HepG2 (cell line): ENCODE measurements around the gene HOXD8. TPM values are rescaled to one million over a fixed set of nuclear protein-coding genes. Genes with fewer than 3 reads are reported as not detected.
A peak's percentile ranks its signal among the peaks of the same experiment; 100 is the strongest.

Experiments
- ATAC-seq: fragments of 200-7000 bp; cut with Tn5 transposase; 3 replicates; pipeline ENCODE4 v1.9.1; 2020; ENCODE audit warnings: mild to moderate bottlenecking, moderate library complexity
- BruUV-seq: library from RNA; stranded (reverse); fragments of 400-500 nt; replicated peaks from 2 replicates; lab custom pipeline; 2021; lab: Mats Ljungman, UMichigan
- CTCF ChIA-PET: fragments of 300-600 bp; formaldehyde crosslinking; extraction: SDS; loops from one replicate; lab custom pipeline; 2021; ENCODE audit warnings: low total read pairs, inconsistent platforms, low intra/inter-chr PET ratio; lab: Yijun Ruan, JAX
- POLR2A ChIA-PET: fragments of 350-600 bp; sonication (Branson Sonifier 250); formaldehyde crosslinking; loops from one replicate; lab custom pipeline; 2020; ENCODE audit warnings: antibody characterized with exemption, inconsistent platforms; lab: Yijun Ruan, JAX
- DNase-seq: peaks from one replicate; pipeline ENCODE4 v3.0.0-alpha.2; 2015; ENCODE audit warnings: low spot score
- FAIRE-seq: peaks from 3 replicates; lab custom pipeline; 2011; peaks lifted over from hg19 to GRCh38; lab: Jason Lieb, UNC
- H2AFZ ChIP-seq: one replicate; pipeline ENCODE4 v1.6.1; 2011; ENCODE audit warnings: low read length, inconsistent platforms
- H3K27ac ChIP-seq: fragments of 300-600 bp; 3 replicates; pipeline ENCODE4 v1.8.0; 2011; ENCODE audit warnings: mixed run types, mild to moderate bottlenecking, mixed read lengths, low read length, inconsistent platforms; ENCODE audit not compliant: insufficient read depth; ENCODE audit errors: extremely low read length
- H3K27me3 ChIP-seq, 2 experiments: fragments of 200-600 bp in 1 of 2; 2 replicates in 1 of 2; 3 replicates in 1 of 2; pipeline versions ENCODE4 v1.6.0 to v1.8.0; 2011; ENCODE audit warnings: low read length in 2 of 2, mild to moderate bottlenecking in 2 of 2, moderate library complexity in 2 of 2, inconsistent platforms in 1 of 2; ENCODE audit not compliant: insufficient read depth in 2 of 2, control insufficient read depth in 1 of 2
- H3K36me3 ChIP-seq, 2 experiments: fragments of 200-600 bp in 1 of 2; replicated peaks in 1 of 2; 2 replicates in 1 of 2; 3 replicates in 1 of 2; pipeline versions ENCODE4 v1.5.1 to v1.8.0; 2011; ENCODE audit warnings: low read length in 2 of 2, inconsistent platforms in 1 of 2; ENCODE audit not compliant: insufficient read depth in 2 of 2, control insufficient read depth in 1 of 2
- H3K4me1 ChIP-seq: 2 replicates; pipeline ENCODE4 v1.5.1; 2012; ENCODE audit warnings: low read length, inconsistent platforms; ENCODE audit not compliant: insufficient read depth
- H3K4me2 ChIP-seq: 2 replicates; pipeline ENCODE4 v1.6.0; 2011; ENCODE audit warnings: low read depth, low read length, inconsistent platforms
- H3K4me3 ChIP-seq, 3 experiments: fragments of 200-600 bp in 1 of 3; sonication (generic), shearing (Covaris generic) in 1 of 3; replicated peaks in 1 of 3; 2 replicates each; pipeline ENCODE4 v1.5.1; 2011 to 2016; ENCODE audit warnings: low read length in 3 of 3, inconsistent platforms in 2 of 3, low read depth in 2 of 3, mild to moderate bottlenecking in 2 of 3, control low read depth in 1 of 3, mixed read lengths in 1 of 3; ENCODE audit not compliant: insufficient read depth in 1 of 3
- H3K79me2 ChIP-seq: one replicate; pipeline ENCODE4 v1.6.1; 2011; ENCODE audit warnings: low read length, inconsistent platforms; ENCODE audit not compliant: insufficient read depth
- H3K9ac ChIP-seq: 2 replicates; pipeline ENCODE4 v1.6.0; 2011; ENCODE audit warnings: mild to moderate bottlenecking, low read depth, low read length, inconsistent platforms; ENCODE audit not compliant: insufficient read depth
- H3K9me3 ChIP-seq: 2 replicates; pipeline ENCODE4 v1.5.1; 2012; ENCODE audit warnings: mild to moderate bottlenecking, low read length
- H4K20me1 ChIP-seq: 2 replicates; pipeline ENCODE4 v1.6.0; 2011; ENCODE audit warnings: inconsistent platforms, mild to moderate bottlenecking, low read length, moderate library complexity; ENCODE audit not compliant: insufficient read depth
- CTCF ChIP-seq: sonication (generic); formaldehyde crosslinking; IDR thresholded peaks from 2 replicates; pipeline ENCODE4 v1.5.0; 2020; ENCODE audit warnings: mild to moderate bottlenecking, missing genetic modification reagents, moderate library complexity
- KIAA2018 ChIP-seq: sonication (generic); formaldehyde crosslinking; IDR thresholded peaks from 2 replicates; pipeline ENCODE4 v1.5.0; 2020; ENCODE audit warnings: mild to moderate bottlenecking, missing genetic modification reagents, borderline replicate concordance
- NR3C1 ChIP-seq: sonication (generic); formaldehyde crosslinking; IDR thresholded peaks from 2 replicates; pipeline ENCODE4 v1.4.0; 2020; ENCODE audit warnings: missing genetic modification reagents
- PLRG1 ChIP-seq: fragments of 450-650 bp; conservative IDR thresholded peaks from 2 replicates; pipeline ENCODE4 v1.6.1; 2016
- XRCC5 ChIP-seq: fragments of 200-400 bp; formaldehyde crosslinking; optimal IDR thresholded peaks from 2 replicates; pipeline ENCODE3; 2017; ENCODE audit warnings: mild to moderate bottlenecking, low read length
- ZBTB20 ChIP-seq: sonication (generic); formaldehyde crosslinking; IDR thresholded peaks from 2 replicates; pipeline ENCODE4 v1.8.1; 2023; ENCODE audit warnings: missing genetic modification reagents, low read depth, mild to moderate bottlenecking, borderline replicate concordance
- ZNF30 ChIP-seq: sonication (generic); formaldehyde crosslinking; IDR thresholded peaks from 2 replicates; pipeline ENCODE4 v1.5.0; 2020; ENCODE audit warnings: mild to moderate bottlenecking, missing genetic modification reagents
- ZNF569 ChIP-seq: sonication (generic); formaldehyde crosslinking; IDR thresholded peaks from 2 replicates; pipeline ENCODE4 v1.5.0; 2020; ENCODE audit warnings: mild to moderate bottlenecking, missing genetic modification reagents, moderate library complexity, borderline replicate concordance
- ZNF644 ChIP-seq: IDR thresholded peaks from 2 replicates; pipeline ENCODE4 v1.6.1; 2016; ENCODE audit warnings: low read depth
- ZNF747 ChIP-seq: sonication (generic); formaldehyde crosslinking; IDR thresholded peaks from 2 replicates; pipeline ENCODE4 v1.8.1; 2023; ENCODE audit warnings: missing genetic modification reagents, mild to moderate bottlenecking, borderline replicate concordance
- ZNF777 ChIP-seq: sonication (generic); formaldehyde crosslinking; IDR thresholded peaks from 2 replicates; pipeline ENCODE4 v1.4.0; 2020; ENCODE audit warnings: missing genetic modification reagents
- WGBS: methylation state at CpG from one replicate; pipeline ENCODE4 v1.1.6; 2017; ENCODE audit warnings: low lambda C conversion rate; 5-methylcytosine and 5-hydroxymethylcytosine counted together
- in situ Hi-C: cut with HindIII; loops from 2 replicates; pipeline ENCODE4 v1.10.0; 2017; ENCODE audit warnings: low pct_unique_long_range_greater_than_20kb; ENCODE audit not compliant: extremely low pct_ligation_motif_present
- intact Hi-C: fragments of 100-400 bp; cut with micrococcal nuclease; formaldehyde crosslinking; loops from one replicate; pipeline ENCODE4 v1.10.0; 2022; ENCODE audit not compliant: unreplicated experiment
- polyA plus RNA-seq, 8 experiments: library from polyadenylated mRNA; depleted of rRNA in 3 of 8; stranded (reverse) in 7 of 8; unstranded in 1 of 8; fragments of >200 nt; fragmentation: Illumina TruSeq in 4 of 8; extraction: Trizol in 4 of 8; gene quantifications; 2 replicates each; pipeline versions ENCODE4 v1.2.1 to v1.2.3, GENCODE V29; 2011 to 2016; ENCODE audit warnings: low read depth in 4 of 8, missing spikeins in 1 of 8, mixed read lengths in 1 of 8; ENCODE audit not compliant: insufficient read depth in 1 of 8
- total RNA-seq, 5 experiments: library from RNA; depleted of rRNA; stranded (reverse); fragments of >200 nt; fragmentation: Illumina TruSeq; extraction: Trizol; gene quantifications; 2 replicates each; pipeline ENCODE4 v1.2.3, GENCODE V29; 2016; ENCODE audit warnings: low read depth in 1 of 5

Gene HOXD8
- total and polyA plus RNA-seq, 2 of the 13 experiments (the other 11 are each of a cell fraction or from before 2014, with no cell fraction given): not detected

GRCh38 chr2:176128982-176129796, at the start of gene HOXD8 (continued):
- TF ChIP-seq ZBTB20 (CRISPR knock-in tag) (no peak), ZNF747 (CRISPR knock-in tag) (no peak)

- Histone ChIP-seq H3K9ac (no peak overlapping the region), H3K27ac (no peak overlapping the region), H3K36me3 (no peaks in the 10 kb centered on the region), H2AFZ (no peak overlapping the region), H3K27me3 (peaks cover 0 to 74% of the 10 kb centered on the region in 2 experiments; a peak in 4 of 5 replicates), H3K4me1 (no peaks in the 10 kb centered on the region), H4K20me1 (no peaks in the 10 kb centered on the region), H3K9me3 (no peaks in the 10 kb centered on the region), H3K4me3 (no peak overlapping the region), H3K79me2 (no peaks in the 10 kb centered on the region), H3K4me2 (no peak overlapping the region)
- 76% methylated on average over 70 of the region's 86 CpGs for WGBS
- DNase-seq: no peak
- peak; percentile 72 for ATAC-seq
- ChIA-PET POLR2A (no interaction called here), CTCF (interaction anchor here (0.9 kb wide), 1 partner anchor 390 kb away, joined by 5 read pairs; no protein-coding TSS in a partner anchor)
- no peak for FAIRE-seq
- intact Hi-C loops (no loop called here), in situ Hi-C loops (no loop called here)
- no TSS peak for BruUV-seq
- TF ChIP-seq XRCC5: peak; percentile 52
- no peak for TF ChIP-seq PLRG1
- peak; percentile 50 for TF ChIP-seq CTCF (CRISPR knock-in tag)
- no peak for TF ChIP-seq NR3C1 (CRISPR knock-in tag)
- no peak for TF ChIP-seq KIAA2018
- TF ChIP-seq ZNF569 (CRISPR knock-in tag): no peak
- TF ChIP-seq ZNF777 (CRISPR knock-in tag): no peak
- no peak for TF ChIP-seq ZNF30
- no peak for TF ChIP-seq ZNF644 (CRISPR knock-in tag)
These were observed 49.5 kb upstream of the HOXD8 start for GRCh38 chr2:176079831-176080539.
